ENCODE results near the gene CHORDC1.

DNA sequence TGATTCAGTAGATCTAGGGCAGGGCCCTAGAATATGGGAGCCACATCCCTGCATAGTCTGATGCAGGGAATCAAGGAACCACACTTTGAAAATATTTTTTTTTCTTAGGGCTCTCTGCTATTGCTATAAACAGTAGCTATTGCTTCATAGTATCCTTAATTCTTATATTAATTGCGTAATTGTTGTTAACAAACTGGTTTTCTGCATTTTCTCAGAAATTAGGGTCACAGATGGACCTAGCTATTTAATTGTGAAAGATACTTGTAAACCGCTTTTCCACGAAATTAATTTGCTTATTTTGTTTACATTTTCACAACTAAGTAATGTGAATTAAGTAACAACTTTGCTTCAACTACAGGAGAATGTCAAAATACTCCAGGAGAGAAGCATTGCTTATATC lies 54.3 kb downstream of the CHORDC1 start:
- TF ChIP-seq, protein P1, sequence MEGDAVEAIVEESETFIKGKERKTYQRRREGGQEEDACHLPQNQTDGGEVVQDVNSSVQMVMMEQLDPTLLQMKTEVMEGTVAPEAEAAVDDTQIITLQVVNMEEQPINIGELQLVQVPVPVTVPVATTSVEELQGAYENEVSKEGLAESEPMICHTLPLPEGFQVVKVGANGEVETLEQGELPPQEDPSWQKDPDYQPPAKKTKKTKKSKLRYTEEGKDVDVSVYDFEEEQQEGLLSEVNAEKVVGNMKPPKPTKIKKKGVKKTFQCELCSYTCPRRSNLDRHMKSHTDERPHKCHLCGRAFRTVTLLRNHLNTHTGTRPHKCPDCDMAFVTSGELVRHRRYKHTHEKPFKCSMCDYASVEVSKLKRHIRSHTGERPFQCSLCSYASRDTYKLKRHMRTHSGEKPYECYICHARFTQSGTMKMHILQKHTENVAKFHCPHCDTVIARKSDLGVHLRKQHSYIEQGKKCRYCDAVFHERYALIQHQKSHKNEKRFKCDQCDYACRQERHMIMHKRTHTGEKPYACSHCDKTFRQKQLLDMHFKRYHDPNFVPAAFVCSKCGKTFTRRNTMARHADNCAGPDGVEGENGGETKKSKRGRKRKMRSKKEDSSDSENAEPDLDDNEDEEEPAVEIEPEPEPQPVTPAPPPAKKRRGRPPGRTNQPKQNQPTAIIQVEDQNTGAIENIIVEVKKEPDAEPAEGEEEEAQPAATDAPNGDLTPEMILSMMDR (conservative IDR thresholded peaks at IDR 0.05; ENCODE audit: low read length): no peak
- TF ChIP-seq EZH2phosphoT487 (IDR thresholded peaks at IDR 0.05; ENCODE audit: borderline replicate concordance, low read depth, low read length): no peak

Measured in OCI-LY7 (cell line).